ENCODE measurements around the gene BCL3. TPM values are rescaled to one million over a fixed set of nuclear protein-coding genes. Genes with fewer than 3 reads are reported as not detected.

Gene BCL3
- total RNA-seq, 1 experiment from 2014 or later, result 37.9 TPM

DNA sequence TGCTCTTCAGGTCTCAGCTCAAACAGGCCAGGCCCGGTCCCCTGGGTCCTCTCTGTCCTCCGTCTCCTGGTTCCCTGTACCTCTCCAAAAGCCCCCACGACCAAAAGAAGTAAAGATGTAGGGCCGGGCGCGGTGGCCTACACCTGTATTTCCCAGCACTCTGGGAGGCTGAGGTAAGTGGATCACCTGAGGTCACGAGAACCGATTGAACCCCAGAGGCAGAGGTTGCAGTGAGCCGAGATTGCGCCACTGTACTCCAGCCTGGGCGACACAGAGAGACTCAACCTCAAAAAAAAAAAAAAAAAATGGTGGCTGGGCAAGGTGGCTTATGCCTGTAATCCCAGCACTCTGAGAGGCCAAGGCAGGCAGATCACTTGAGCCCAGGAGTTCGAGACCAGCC is 22.0 kb upstream of the BCL3 start:
- Histone ChIP-seq H3K4me2 (ENCODE audit: low read length) (no peak overlapping the region), H3K9me2 (ENCODE audit: insufficient read depth) (no peaks in the 10 kb centered on the region), H3K36me3 (ENCODE audit: control insufficient read depth in 1 of 2, insufficient read depth in 2 of 2, low read length in 2 of 2) (no peaks in the 10 kb centered on the region), H3K27ac (ENCODE audit: low read depth, low read length) (no peak overlapping the region), H3K27me3 (ENCODE audit: insufficient read depth, low read length) (no peaks in the 10 kb centered on the region), H2AFZ (ENCODE audit: low read depth, low read length, poor library complexity, severe bottlenecking) (no peak overlapping the region), H3K9ac (ENCODE audit: low read length) (no peak overlapping the region), H3K4me1 (ENCODE audit: control insufficient read depth in 1 of 2, insufficient read depth in 2 of 2, low read length in 2 of 2) (peaks cover 22 to 40% of the 10 kb centered on the region in 2 experiments), H3K4me3 (replicated peaks in 1 of 2; ENCODE audit: low read depth in 1 of 2, low read length in 2 of 2) (no peak overlapping the region), H3K9me3 (ENCODE audit: control insufficient read depth in 1 of 2, insufficient read depth in 1 of 2, low read depth in 1 of 2, low read length in 2 of 2) (no peaks in the 10 kb centered on the region), H3K79me2 (ENCODE audit: insufficient read depth, low read length) (no peaks in the 10 kb centered on the region), H4K20me1 (ENCODE audit: insufficient read depth) (no peaks in the 10 kb centered on the region)
- ATAC-seq (no peak), DNase-seq (ENCODE audit: low read depth, low spot score) (no peak)
- TF ChIP-seq, protein P1, sequence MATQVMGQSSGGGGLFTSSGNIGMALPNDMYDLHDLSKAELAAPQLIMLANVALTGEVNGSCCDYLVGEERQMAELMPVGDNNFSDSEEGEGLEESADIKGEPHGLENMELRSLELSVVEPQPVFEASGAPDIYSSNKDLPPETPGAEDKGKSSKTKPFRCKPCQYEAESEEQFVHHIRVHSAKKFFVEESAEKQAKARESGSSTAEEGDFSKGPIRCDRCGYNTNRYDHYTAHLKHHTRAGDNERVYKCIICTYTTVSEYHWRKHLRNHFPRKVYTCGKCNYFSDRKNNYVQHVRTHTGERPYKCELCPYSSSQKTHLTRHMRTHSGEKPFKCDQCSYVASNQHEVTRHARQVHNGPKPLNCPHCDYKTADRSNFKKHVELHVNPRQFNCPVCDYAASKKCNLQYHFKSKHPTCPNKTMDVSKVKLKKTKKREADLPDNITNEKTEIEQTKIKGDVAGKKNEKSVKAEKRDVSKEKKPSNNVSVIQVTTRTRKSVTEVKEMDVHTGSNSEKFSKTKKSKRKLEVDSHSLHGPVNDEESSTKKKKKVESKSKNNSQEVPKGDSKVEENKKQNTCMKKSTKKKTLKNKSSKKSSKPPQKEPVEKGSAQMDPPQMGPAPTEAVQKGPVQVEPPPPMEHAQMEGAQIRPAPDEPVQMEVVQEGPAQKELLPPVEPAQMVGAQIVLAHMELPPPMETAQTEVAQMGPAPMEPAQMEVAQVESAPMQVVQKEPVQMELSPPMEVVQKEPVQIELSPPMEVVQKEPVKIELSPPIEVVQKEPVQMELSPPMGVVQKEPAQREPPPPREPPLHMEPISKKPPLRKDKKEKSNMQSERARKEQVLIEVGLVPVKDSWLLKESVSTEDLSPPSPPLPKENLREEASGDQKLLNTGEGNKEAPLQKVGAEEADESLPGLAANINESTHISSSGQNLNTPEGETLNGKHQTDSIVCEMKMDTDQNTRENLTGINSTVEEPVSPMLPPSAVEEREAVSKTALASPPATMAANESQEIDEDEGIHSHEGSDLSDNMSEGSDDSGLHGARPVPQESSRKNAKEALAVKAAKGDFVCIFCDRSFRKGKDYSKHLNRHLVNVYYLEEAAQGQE (IDR thresholded peaks at IDR 0.05; ENCODE audit: low read depth), result no peak
- RAD21 ChIA-PET (ENCODE audit: low non-redundant PET in 1 of 2, low total read pairs in 2 of 2, uncharacterized antibody in 2 of 2, unreplicated experiment in 2 of 2), result interaction anchor here (0.7 to 4.6 kb wide), 3 partner anchors 45 to 59 kb away, joined by 4 to 75 read pairs (median 75); no protein-coding TSS in a partner anchor
- BruUV-seq (replicated peaks), result no TSS peak
- CTCF ChIA-PET, result interaction anchor here (6.1 kb wide), 1 partner anchor 46 kb away, joined by 219 read pairs; no protein-coding TSS in a partner anchor
- intact Hi-C loops (cut with micrococcal nuclease), result no loop called here
- POLR2A ChIA-PET, result no interaction called here

DNA sequence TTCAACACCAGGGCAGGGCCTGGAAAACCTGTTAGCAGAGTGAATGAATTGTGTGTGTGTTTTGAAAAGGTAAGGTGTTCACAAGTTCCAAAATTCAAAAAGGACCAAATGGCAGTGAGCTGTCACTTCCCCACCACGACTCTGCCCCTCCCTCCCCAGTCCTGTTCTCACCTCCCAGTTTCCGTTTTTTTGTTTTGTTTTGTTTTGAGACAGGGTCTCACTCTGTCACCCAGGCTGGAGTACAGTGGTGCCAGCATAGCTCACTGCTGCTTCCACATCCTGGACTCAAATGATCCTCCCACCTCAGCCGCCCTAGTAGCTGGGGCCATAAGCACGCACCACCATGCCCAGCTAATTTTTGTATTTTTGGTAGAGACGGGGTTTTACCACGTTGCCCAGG is 20.3 kb upstream of the BCL3 start:
- Histone ChIP-seq H3K9ac (ENCODE audit: low read length) (no peak overlapping the region), H2AFZ (ENCODE audit: low read depth, low read length, poor library complexity, severe bottlenecking) (no peak overlapping the region), H3K36me3 (ENCODE audit: control insufficient read depth in 1 of 2, insufficient read depth in 2 of 2, low read length in 2 of 2) (no peaks in the 10 kb centered on the region), H3K27ac (ENCODE audit: low read depth, low read length) (no peak overlapping the region), H3K79me2 (ENCODE audit: insufficient read depth, low read length) (no peaks in the 10 kb centered on the region), H3K27me3 (ENCODE audit: insufficient read depth, low read length) (no peaks in the 10 kb centered on the region), H3K9me2 (ENCODE audit: insufficient read depth) (no peaks in the 10 kb centered on the region), H4K20me1 (ENCODE audit: insufficient read depth) (no peaks in the 10 kb centered on the region), H3K9me3 (ENCODE audit: control insufficient read depth in 1 of 2, insufficient read depth in 1 of 2, low read depth in 1 of 2, low read length in 2 of 2) (no peaks in the 10 kb centered on the region), H3K4me3 (replicated peaks in 1 of 2; ENCODE audit: low read depth in 1 of 2, low read length in 2 of 2) (no peak overlapping the region), H3K4me1 (ENCODE audit: control insufficient read depth in 1 of 2, insufficient read depth in 2 of 2, low read length in 2 of 2) (peaks cover 22 to 31% of the 10 kb centered on the region in 2 experiments), H3K4me2 (ENCODE audit: low read length) (no peak overlapping the region)
- ChIA-PET RAD21 (ENCODE audit: low non-redundant PET in 1 of 2, low total read pairs in 2 of 2, uncharacterized antibody in 2 of 2, unreplicated experiment in 2 of 2) (interaction anchor here in 1 of 2 experiments (0.9 kb wide), 1 partner anchor 42 kb away, joined by 3 read pairs; no protein-coding TSS in a partner anchor), POLR2A (interaction anchor here (0.7 to 1.3 kb wide), 2 partner anchors 49 to 162 kb away, joined by 3 read pairs; no protein-coding TSS in a partner anchor), CTCF (interaction anchor here (1.9 kb wide), 1 partner anchor 43 kb away, joined by 5 read pairs; no protein-coding TSS in a partner anchor)
- intact Hi-C loops (cut with micrococcal nuclease), result no loop called here
- ATAC-seq, result no peak
- no TSS peak for BruUV-seq (replicated peaks)
- no peak for DNase-seq (ENCODE audit: low read depth, low spot score)
- TF ChIP-seq EGR1 (IDR thresholded peaks at IDR 0.05; ENCODE audit: low read depth) (no peak), SP1 (IDR thresholded peaks at IDR 0.05; ENCODE audit: low read depth) (no peak), SRF (IDR thresholded peaks at IDR 0.05; ENCODE audit: low read depth) (no peak), RAD21 (IDR thresholded peaks at IDR 0.05; ENCODE audit: low read depth) (no peak), ZFX (IDR thresholded peaks at IDR 0.05) (no peak), EZH2 (IDR thresholded peaks at IDR 0.05) (no peak), CBX3 (IDR thresholded peaks at IDR 0.05; ENCODE audit: low read depth) (no peak), POLR2A (IDR thresholded peaks at IDR 0.05; ENCODE audit: borderline replicate concordance, extremely low read depth, insufficient read depth, insufficient read length) (no peak), POLR2AphosphoS5 (IDR thresholded peaks at IDR 0.05; ENCODE audit: low read depth, low read length) (no peak), CEBPB (IDR thresholded peaks at IDR 0.05; ENCODE audit: low read depth) (no peak), YY1 (IDR thresholded peaks at IDR 0.05; ENCODE audit: extremely low read depth, insufficient replicate concordance, low read depth, low read length) (no peak), ZNF274 (IDR thresholded peaks at IDR 0.05; ENCODE audit: low read depth, low read length) (no peak), FOSL1 (IDR thresholded peaks at IDR 0.05; ENCODE audit: low read depth) (no peak), SIN3A (IDR thresholded peaks at IDR 0.05; ENCODE audit: low read depth) (no peak)
- TF ChIP-seq, protein P2, sequence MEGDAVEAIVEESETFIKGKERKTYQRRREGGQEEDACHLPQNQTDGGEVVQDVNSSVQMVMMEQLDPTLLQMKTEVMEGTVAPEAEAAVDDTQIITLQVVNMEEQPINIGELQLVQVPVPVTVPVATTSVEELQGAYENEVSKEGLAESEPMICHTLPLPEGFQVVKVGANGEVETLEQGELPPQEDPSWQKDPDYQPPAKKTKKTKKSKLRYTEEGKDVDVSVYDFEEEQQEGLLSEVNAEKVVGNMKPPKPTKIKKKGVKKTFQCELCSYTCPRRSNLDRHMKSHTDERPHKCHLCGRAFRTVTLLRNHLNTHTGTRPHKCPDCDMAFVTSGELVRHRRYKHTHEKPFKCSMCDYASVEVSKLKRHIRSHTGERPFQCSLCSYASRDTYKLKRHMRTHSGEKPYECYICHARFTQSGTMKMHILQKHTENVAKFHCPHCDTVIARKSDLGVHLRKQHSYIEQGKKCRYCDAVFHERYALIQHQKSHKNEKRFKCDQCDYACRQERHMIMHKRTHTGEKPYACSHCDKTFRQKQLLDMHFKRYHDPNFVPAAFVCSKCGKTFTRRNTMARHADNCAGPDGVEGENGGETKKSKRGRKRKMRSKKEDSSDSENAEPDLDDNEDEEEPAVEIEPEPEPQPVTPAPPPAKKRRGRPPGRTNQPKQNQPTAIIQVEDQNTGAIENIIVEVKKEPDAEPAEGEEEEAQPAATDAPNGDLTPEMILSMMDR (IDR thresholded peaks at IDR 0.05 in 2 of 3, conservative IDR thresholded peaks at IDR 0.05 in 1 of 3; ENCODE audit: borderline replicate concordance in 1 of 3, insufficient read depth in 1 of 3, low read depth in 2 of 3, low read length in 2 of 3), result no peak
- TF ChIP-seq, protein P3, sequence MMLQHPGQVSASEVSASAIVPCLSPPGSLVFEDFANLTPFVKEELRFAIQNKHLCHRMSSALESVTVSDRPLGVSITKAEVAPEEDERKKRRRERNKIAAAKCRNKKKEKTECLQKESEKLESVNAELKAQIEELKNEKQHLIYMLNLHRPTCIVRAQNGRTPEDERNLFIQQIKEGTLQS (IDR thresholded peaks at IDR 0.05), result no peak
